ENCODE results near the gene ACER3. TPM values are rescaled to one million over a fixed set of nuclear protein-coding genes. Genes with fewer than 3 reads are reported as not detected.

The ACER3 gene
- total RNA-seq, 1 experiment from 2014 or later = 13.7 TPM

DNA sequence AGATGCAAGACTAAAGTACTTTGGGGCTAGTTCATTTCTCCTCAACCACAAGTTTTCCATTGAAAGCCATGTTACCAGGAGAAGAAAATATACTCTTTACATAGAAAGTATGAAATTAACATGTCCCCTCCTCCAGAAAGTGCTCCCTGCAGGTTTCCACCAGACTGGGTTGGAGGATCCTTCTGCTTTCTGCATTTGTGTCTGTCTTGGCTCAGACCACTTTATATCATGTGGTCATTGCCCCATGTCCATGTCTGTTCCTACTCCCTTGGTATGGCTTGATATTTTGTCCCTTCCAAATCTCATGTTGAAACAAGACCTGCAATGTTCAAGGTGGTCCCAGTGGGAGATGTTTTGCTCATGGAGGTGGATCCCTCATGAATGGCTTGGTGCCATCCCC is 28.4 kb upstream of the ACER3 start (continued):
- TF ChIP-seq, protein P1, sequence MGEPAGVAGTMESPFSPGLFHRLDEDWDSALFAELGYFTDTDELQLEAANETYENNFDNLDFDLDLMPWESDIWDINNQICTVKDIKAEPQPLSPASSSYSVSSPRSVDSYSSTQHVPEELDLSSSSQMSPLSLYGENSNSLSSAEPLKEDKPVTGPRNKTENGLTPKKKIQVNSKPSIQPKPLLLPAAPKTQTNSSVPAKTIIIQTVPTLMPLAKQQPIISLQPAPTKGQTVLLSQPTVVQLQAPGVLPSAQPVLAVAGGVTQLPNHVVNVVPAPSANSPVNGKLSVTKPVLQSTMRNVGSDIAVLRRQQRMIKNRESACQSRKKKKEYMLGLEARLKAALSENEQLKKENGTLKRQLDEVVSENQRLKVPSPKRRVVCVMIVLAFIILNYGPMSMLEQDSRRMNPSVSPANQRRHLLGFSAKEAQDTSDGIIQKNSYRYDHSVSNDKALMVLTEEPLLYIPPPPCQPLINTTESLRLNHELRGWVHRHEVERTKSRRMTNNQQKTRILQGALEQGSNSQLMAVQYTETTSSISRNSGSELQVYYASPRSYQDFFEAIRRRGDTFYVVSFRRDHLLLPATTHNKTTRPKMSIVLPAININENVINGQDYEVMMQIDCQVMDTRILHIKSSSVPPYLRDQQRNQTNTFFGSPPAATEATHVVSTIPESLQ (CRISPR knock-in tag; IDR thresholded peaks at IDR 0.05) = no peak
- TF ChIP-seq FOXJ3 (CRISPR knock-in tag; IDR thresholded peaks at IDR 0.05; ENCODE audit: borderline replicate concordance) (no peak), SP1 (CRISPR knock-in tag; conservative IDR thresholded peaks at IDR 0.05) (no peak)

DNA sequence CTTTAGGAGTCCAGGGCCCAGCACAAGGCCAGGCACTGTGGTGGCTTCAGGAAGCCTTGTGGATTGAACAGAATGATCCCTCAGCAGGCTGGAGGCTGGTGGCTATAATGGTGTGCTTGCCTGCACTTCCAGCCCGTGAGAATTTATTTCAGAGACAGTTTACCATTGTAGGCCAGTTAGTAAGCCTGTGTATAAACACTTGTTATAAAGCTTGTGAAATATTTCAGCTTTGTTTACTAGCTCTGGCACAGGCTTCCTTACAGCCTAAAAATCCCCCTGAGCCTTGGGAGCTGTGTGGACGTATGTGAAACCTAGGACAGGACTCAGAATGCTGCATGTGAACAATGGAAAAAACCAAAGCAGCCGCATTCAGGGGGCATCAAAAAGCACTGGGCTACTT is 26.6 kb upstream of the ACER3 start:
- DNase-seq (ENCODE audit: low spot score) (no peak), ATAC-seq (no peak)
- Mint-ChIP-seq H3K9me3 (peaks cover 6% of the 10 kb centered on the region; the same call in 1 of the 2 replicates), H3K36me3 (no peaks in the 10 kb centered on the region), H3K4me3 (no peak overlapping the region), H3K27me3 (ENCODE audit: low read depth) (no peaks in the 10 kb centered on the region), H3K4me1 (peaks cover 7% of the 10 kb centered on the region), H3K27ac (no peak overlapping the region)
- ChIA-PET CTCF (interaction anchor here (1.1 to 3.6 kb wide), 4 partner anchors 26 to 100 kb away, joined by 3 to 25 read pairs (median 11); no protein-coding TSS in a partner anchor), POLR2A (no interaction called here)
- TF ChIP-seq, protein P2, sequence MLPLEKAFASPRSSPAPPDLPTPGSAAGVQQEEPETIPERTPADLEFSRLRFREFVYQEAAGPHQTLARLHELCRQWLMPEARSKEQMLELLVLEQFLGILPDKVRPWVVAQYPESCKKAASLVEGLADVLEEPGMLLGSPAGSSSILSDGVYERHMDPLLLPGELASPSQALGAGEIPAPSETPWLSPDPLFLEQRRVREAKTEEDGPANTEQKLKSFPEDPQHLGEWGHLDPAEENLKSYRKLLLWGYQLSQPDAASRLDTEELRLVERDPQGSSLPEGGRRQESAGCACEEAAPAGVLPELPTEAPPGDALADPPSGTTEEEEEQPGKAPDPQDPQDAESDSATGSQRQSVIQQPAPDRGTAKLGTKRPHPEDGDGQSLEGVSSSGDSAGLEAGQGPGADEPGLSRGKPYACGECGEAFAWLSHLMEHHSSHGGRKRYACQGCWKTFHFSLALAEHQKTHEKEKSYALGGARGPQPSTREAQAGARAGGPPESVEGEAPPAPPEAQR (CRISPR knock-in tag; IDR thresholded peaks at IDR 0.05) = no peak
- TF ChIP-seq, protein P3, sequence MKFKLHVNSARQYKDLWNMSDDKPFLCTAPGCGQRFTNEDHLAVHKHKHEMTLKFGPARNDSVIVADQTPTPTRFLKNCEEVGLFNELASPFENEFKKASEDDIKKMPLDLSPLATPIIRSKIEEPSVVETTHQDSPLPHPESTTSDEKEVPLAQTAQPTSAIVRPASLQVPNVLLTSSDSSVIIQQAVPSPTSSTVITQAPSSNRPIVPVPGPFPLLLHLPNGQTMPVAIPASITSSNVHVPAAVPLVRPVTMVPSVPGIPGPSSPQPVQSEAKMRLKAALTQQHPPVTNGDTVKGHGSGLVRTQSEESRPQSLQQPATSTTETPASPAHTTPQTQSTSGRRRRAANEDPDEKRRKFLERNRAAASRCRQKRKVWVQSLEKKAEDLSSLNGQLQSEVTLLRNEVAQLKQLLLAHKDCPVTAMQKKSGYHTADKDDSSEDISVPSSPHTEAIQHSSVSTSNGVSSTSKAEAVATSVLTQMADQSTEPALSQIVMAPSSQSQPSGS (CRISPR knock-in tag; IDR thresholded peaks at IDR 0.05; ENCODE audit: borderline replicate concordance, low read depth) = no peak
- no peak for TF ChIP-seq IRF2 (CRISPR knock-in tag; IDR thresholded peaks at IDR 0.05; ENCODE audit: borderline replicate concordance, low read depth)
- TF ChIP-seq ZNF416 (CRISPR knock-in tag; IDR thresholded peaks at IDR 0.05) = no peak
- no peak for TF ChIP-seq ESRRA (CRISPR knock-in tag; IDR thresholded peaks at IDR 0.05; ENCODE audit: borderline replicate concordance)
- TF ChIP-seq JUN (CRISPR knock-in tag; IDR thresholded peaks at IDR 0.05) = no peak
- TF ChIP-seq ETV6 (CRISPR knock-in tag; IDR thresholded peaks at IDR 0.05) = no peak
- no peak for TF ChIP-seq ELF4 (CRISPR knock-in tag; IDR thresholded peaks at IDR 0.05; ENCODE audit: low read depth)
- no peak for TF ChIP-seq GRHL2 (CRISPR knock-in tag; IDR thresholded peaks at IDR 0.05; ENCODE audit: insufficient replicate concordance, severe bottlenecking)
- no peak for TF ChIP-seq ZNF317 (CRISPR knock-in tag; IDR thresholded peaks at IDR 0.05; ENCODE audit: borderline replicate concordance, low read depth)
- TF ChIP-seq FOXK1 (CRISPR knock-in tag; IDR thresholded peaks at IDR 0.05) = no peak
- TF ChIP-seq GABPB1 (CRISPR knock-in tag; IDR thresholded peaks at IDR 0.05) = no peak
- TF ChIP-seq ZNF263 (CRISPR knock-in tag; IDR thresholded peaks at IDR 0.05; ENCODE audit: low read depth) = no peak

DNA sequence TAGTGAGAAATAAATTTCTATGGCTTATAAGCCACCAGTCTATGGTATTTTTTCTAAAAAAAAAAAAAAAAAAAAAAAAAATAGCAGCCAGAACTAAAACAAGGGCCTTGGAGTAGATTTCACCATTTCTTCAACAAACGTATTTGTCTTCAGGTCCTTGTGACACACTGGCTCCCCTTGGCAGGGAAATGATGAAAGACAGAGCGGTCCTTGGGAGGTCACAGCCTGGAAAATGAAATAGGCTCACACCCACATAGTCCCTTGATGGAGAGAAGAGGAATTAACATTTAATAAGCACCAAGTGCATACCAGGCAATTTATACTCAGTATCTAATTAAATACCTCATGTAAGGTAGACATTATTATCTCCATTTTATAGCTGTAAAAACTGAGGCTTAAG is 25.7 kb upstream of the ACER3 start:
- no peak for ATAC-seq
- TF ChIP-seq, protein P4, sequence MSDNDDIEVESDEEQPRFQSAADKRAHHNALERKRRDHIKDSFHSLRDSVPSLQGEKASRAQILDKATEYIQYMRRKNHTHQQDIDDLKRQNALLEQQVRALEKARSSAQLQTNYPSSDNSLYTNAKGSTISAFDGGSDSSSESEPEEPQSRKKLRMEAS (CRISPR knock-in tag; IDR thresholded peaks at IDR 0.05) = no peak
- no peak for TF ChIP-seq NFATC4 (CRISPR knock-in tag; IDR thresholded peaks at IDR 0.05)
- TF ChIP-seq CREM (CRISPR knock-in tag; IDR thresholded peaks at IDR 0.05) = no peak
- TF ChIP-seq, protein P5, sequence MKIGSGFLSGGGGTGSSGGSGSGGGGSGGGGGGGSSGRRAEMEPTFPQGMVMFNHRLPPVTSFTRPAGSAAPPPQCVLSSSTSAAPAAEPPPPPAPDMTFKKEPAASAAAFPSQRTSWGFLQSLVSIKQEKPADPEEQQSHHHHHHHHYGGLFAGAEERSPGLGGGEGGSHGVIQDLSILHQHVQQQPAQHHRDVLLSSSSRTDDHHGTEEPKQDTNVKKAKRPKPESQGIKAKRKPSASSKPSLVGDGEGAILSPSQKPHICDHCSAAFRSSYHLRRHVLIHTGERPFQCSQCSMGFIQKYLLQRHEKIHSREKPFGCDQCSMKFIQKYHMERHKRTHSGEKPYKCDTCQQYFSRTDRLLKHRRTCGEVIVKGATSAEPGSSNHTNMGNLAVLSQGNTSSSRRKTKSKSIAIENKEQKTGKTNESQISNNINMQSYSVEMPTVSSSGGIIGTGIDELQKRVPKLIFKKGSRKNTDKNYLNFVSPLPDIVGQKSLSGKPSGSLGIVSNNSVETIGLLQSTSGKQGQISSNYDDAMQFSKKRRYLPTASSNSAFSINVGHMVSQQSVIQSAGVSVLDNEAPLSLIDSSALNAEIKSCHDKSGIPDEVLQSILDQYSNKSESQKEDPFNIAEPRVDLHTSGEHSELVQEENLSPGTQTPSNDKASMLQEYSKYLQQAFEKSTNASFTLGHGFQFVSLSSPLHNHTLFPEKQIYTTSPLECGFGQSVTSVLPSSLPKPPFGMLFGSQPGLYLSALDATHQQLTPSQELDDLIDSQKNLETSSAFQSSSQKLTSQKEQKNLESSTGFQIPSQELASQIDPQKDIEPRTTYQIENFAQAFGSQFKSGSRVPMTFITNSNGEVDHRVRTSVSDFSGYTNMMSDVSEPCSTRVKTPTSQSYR (CRISPR knock-in tag; IDR thresholded peaks at IDR 0.05) = no peak
- TF ChIP-seq SMAD4 (CRISPR knock-in tag; IDR thresholded peaks at IDR 0.05) = no peak
- TF ChIP-seq NFYB (CRISPR knock-in tag; conservative IDR thresholded peaks at IDR 0.05; ENCODE audit: low read depth) = no peak
- TF ChIP-seq SMAD3 (CRISPR knock-in tag; IDR thresholded peaks at IDR 0.05; ENCODE audit: borderline replicate concordance) = no peak
- no peak for TF ChIP-seq ZNF396 (CRISPR knock-in tag; IDR thresholded peaks at IDR 0.05; ENCODE audit: borderline replicate concordance)
- TF ChIP-seq KAT7 (CRISPR knock-in tag; IDR thresholded peaks at IDR 0.05; ENCODE audit: borderline replicate concordance) = no peak
- TF ChIP-seq ZNF317 (CRISPR knock-in tag; IDR thresholded peaks at IDR 0.05; ENCODE audit: borderline replicate concordance, low read depth) = no peak
- TF ChIP-seq, protein P6, sequence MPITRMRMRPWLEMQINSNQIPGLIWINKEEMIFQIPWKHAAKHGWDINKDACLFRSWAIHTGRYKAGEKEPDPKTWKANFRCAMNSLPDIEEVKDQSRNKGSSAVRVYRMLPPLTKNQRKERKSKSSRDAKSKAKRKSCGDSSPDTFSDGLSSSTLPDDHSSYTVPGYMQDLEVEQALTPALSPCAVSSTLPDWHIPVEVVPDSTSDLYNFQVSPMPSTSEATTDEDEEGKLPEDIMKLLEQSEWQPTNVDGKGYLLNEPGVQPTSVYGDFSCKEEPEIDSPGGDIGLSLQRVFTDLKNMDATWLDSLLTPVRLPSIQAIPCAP (CRISPR knock-in tag; IDR thresholded peaks at IDR 0.05) = no peak
- TF ChIP-seq TEAD4 (CRISPR knock-in tag; IDR thresholded peaks at IDR 0.05) = no peak
- Mint-ChIP-seq H3K27ac (no peak overlapping the region), H3K27me3 (ENCODE audit: low read depth) (no peaks in the 10 kb centered on the region), H3K36me3 (no peaks in the 10 kb centered on the region), H3K4me1 (peaks cover 10% of the 10 kb centered on the region), H3K9me3 (0 out of 2 replicates have a peak, but pooled peaks cover under 1% of the 10 kb centered on the region), H3K4me3 (no peak overlapping the region)
- DNase-seq (ENCODE audit: low spot score) = no peak
- POLR2A ChIA-PET = no interaction called here
- CTCF ChIA-PET = interaction anchor here (0.8 to 3.6 kb wide), 6 partner anchors 27 to 256 kb away, joined by 3 to 25 read pairs (median 6); no protein-coding TSS in a partner anchor

Data from WTC11 (cell line).